Measurements from ENCODE around the gene SOX12.
"Not testable (repeated sequence)": the region's sequence is repeated elsewhere in the genome, so short reads cannot be mapped to it uniquely, and the experiment has no call there.

The SOX12 gene

GRCh38 chr20:376089-376488, 50.7 kb downstream of the SOX12 start:
- no peak for TF ChIP-seq CTCF (IDR thresholded peaks at IDR 0.05; ENCODE audit: extremely low read depth, missing control alignments)

DNA sequence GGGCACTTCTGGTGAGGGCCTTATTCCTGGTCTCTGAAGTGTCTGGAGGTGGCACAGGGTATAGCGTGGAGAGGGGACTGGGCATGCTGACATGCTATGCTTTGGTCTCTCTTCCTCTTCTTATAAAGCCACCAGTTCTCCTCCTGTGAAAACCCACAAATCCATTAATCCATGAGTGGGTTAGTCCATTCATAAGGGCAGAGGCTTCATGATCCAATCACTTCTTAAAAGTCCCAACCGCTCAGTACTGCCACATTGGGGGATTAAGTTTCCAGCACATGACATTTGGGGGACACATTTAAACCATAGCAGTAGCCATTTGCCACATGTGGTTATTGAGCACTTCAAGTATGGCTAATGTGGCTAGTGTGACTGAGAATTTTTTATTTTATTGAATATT, 51.4 kb downstream of the SOX12 start:
- no peak for TF ChIP-seq CTCF (IDR thresholded peaks at IDR 0.05; ENCODE audit: extremely low read depth, missing control alignments)
- no peak for DNase-seq (ENCODE audit: low spot score)

More at GRCh38 chr20:376089-376488, 50.7 kb downstream of the SOX12 start:
- DNase-seq (ENCODE audit: low spot score): no peak

- DNase-seq (ENCODE audit: low spot score): not testable (repeated sequence)
These were observed 52.2 kb downstream of the SOX12 start for GRCh38 chr20:377578-377977.

DNA sequence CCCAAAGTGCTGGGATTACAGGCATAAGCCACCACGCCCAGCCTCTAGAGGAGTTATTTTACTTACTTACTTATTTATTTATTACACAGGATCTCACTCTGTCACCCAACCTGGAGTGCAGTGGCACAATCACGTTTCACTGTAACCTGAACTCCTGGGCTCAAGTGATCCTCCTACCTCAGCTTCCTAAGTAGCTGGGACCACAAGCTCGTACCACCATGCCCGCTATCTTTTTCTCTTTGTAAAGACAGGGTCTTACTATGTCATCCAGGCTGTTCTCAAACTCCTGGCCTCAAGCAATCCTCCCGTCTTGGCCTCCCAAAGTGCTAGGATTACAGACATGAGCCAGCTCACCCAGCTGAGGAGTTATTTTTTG, 53.6 kb downstream of the SOX12 start:
- no peak for TF ChIP-seq CTCF (IDR thresholded peaks at IDR 0.05; ENCODE audit: extremely low read depth, missing control alignments)

More for the DNA sequence above, 53.6 kb downstream of the SOX12 start:
- DNase-seq (ENCODE audit: low spot score): no peak
